HepG2 (cell line): ENCODE data around the gene AHNAK. TPM values are rescaled to one million over a fixed set of nuclear protein-coding genes. Genes with fewer than 3 reads are reported as not detected.

ENCODE experiments used
- EHMT2 ChIP-seq: fragments of 200-600 bp; sonication (generic); IDR thresholded peaks from 2 replicates; pipeline ENCODE4 v1.7.0; 2017; ENCODE audit warnings: antibody characterized with exemption, low read depth, low read length, borderline replicate concordance
- MAZ ChIP-seq, 2 experiments: sonication (generic) in 1 of 2; formaldehyde crosslinking in 1 of 2; IDR thresholded peaks; 2 replicates each; pipeline versions ENCODE4 v1.5.0 to v1.6.1; 2012 to 2020; ENCODE audit warnings: low read depth in 2 of 2, mild to moderate bottlenecking in 2 of 2, borderline replicate concordance in 1 of 2, improper control_type of control experiment in 1 of 2, low read length in 1 of 2, missing genetic modification reagents in 1 of 2, moderate library complexity in 1 of 2
- NCOR1 ChIP-seq: fragments of 200-600 bp; sonication (generic); IDR thresholded peaks from 2 replicates; pipeline ENCODE4 v1.7.0; 2017; ENCODE audit warnings: antibody characterized with exemption, low read length, borderline replicate concordance
- NFE2 ChIP-seq: sonication (generic); formaldehyde crosslinking; IDR thresholded peaks from 2 replicates; pipeline ENCODE4 v1.4.0; 2020; ENCODE audit warnings: missing genetic modification reagents
- NFE2L1 ChIP-seq: sonication (generic); formaldehyde crosslinking; IDR thresholded peaks from 2 replicates; pipeline ENCODE4 v1.4.0; 2020; ENCODE audit warnings: missing genetic modification reagents, mild to moderate bottlenecking, borderline replicate concordance
- PAF1 ChIP-seq: IDR thresholded peaks from 2 replicates; pipeline ENCODE4 v1.6.1; 2016; ENCODE audit warnings: missing genetic modification reagents, missing compliant biosample characterization
- TCF12 ChIP-seq, 2 experiments: fragments of 450-650 bp in 1 of 2; sonication (generic) in 1 of 2; formaldehyde crosslinking in 1 of 2; IDR thresholded peaks; 2 replicates each; pipeline versions ENCODE4 v1.6.1 to v1.8.0; 2017 to 2022; ENCODE audit warnings: antibody characterized with exemption in 1 of 2, mild to moderate bottlenecking in 1 of 2, missing genetic modification reagents in 1 of 2, moderate library complexity in 1 of 2
- ZBTB25 ChIP-seq: IDR thresholded peaks from 2 replicates; pipeline ENCODE4 v1.6.1; 2018; ENCODE audit warnings: missing genetic modification reagents
- ZFX ChIP-seq: sonication (generic); formaldehyde crosslinking; IDR thresholded peaks from 2 replicates; pipeline ENCODE4 v1.4.0; 2020; ENCODE audit warnings: mild to moderate bottlenecking, low read depth, missing genetic modification reagents, moderate library complexity
- ZNF234 ChIP-seq: sonication (generic); formaldehyde crosslinking; conservative IDR thresholded peaks from 2 replicates; pipeline ENCODE4 v1.5.1; 2020; ENCODE audit warnings: mild to moderate bottlenecking, missing genetic modification reagents
- ZNF256 ChIP-seq: sonication (generic); formaldehyde crosslinking; conservative IDR thresholded peaks from 2 replicates; pipeline ENCODE4 v1.4.0; 2020; ENCODE audit warnings: missing genetic modification reagents
- ZNF362 ChIP-seq: sonication (generic); formaldehyde crosslinking; IDR thresholded peaks from 2 replicates; pipeline ENCODE4 v1.4.0; 2020; ENCODE audit warnings: missing genetic modification reagents, mild to moderate bottlenecking, borderline replicate concordance
- ZNF451 ChIP-seq: sonication (generic); formaldehyde crosslinking; IDR thresholded peaks from 2 replicates; pipeline ENCODE4 v1.5.0; 2020; ENCODE audit warnings: mild to moderate bottlenecking, missing genetic modification reagents
- ZNF543 ChIP-seq: sonication (generic); formaldehyde crosslinking; IDR thresholded peaks from 2 replicates; pipeline ENCODE4 v1.4.0; 2020; ENCODE audit warnings: mild to moderate bottlenecking, missing genetic modification reagents
- ZNF761 ChIP-seq: sonication (generic); formaldehyde crosslinking; conservative IDR thresholded peaks from 2 replicates; pipeline ENCODE4 v1.4.0; 2020; ENCODE audit warnings: mild to moderate bottlenecking, missing genetic modification reagents
- polyA plus RNA-seq, 8 experiments: library from polyadenylated mRNA; depleted of rRNA in 3 of 8; stranded (reverse) in 7 of 8; unstranded in 1 of 8; fragments of >200 nt; fragmentation: Illumina TruSeq in 4 of 8; extraction: Trizol in 4 of 8; gene quantifications; 2 replicates each; pipeline versions ENCODE4 v1.2.1 to v1.2.3, GENCODE V29; 2011 to 2016; ENCODE audit warnings: low read depth in 4 of 8, missing spikeins in 1 of 8, mixed read lengths in 1 of 8; ENCODE audit not compliant: insufficient read depth in 1 of 8
- total RNA-seq, 5 experiments: library from RNA; depleted of rRNA; stranded (reverse); fragments of >200 nt; fragmentation: Illumina TruSeq; extraction: Trizol; gene quantifications; 2 replicates each; pipeline ENCODE4 v1.2.3, GENCODE V29; 2016; ENCODE audit warnings: low read depth in 1 of 5
- TF ChIP-seq, protein P1 (sequence below): sonication (generic); formaldehyde crosslinking; IDR thresholded peaks from 2 replicates; pipeline ENCODE4 v1.4.0; 2020; ENCODE audit warnings: missing genetic modification reagents
- TF ChIP-seq, protein P2 (sequence below): sonication (generic); formaldehyde crosslinking; IDR thresholded peaks from 2 replicates; pipeline ENCODE4 v1.5.1; 2020; ENCODE audit warnings: mild to moderate bottlenecking, moderate library complexity, missing genetic modification reagents
- TF ChIP-seq, protein P3 (sequence below): sonication (generic); formaldehyde crosslinking; IDR thresholded peaks from 2 replicates; pipeline ENCODE4 v1.8.1; 2023; ENCODE audit warnings: missing genetic modification reagents, inconsistent platforms, borderline replicate concordance

AHNAK gene
- total and polyA plus RNA-seq, 2 of the 13 experiments (the other 11 are each of a cell fraction or from before 2014, with no cell fraction given) = 23.4 to 25.0 TPM

DNA sequence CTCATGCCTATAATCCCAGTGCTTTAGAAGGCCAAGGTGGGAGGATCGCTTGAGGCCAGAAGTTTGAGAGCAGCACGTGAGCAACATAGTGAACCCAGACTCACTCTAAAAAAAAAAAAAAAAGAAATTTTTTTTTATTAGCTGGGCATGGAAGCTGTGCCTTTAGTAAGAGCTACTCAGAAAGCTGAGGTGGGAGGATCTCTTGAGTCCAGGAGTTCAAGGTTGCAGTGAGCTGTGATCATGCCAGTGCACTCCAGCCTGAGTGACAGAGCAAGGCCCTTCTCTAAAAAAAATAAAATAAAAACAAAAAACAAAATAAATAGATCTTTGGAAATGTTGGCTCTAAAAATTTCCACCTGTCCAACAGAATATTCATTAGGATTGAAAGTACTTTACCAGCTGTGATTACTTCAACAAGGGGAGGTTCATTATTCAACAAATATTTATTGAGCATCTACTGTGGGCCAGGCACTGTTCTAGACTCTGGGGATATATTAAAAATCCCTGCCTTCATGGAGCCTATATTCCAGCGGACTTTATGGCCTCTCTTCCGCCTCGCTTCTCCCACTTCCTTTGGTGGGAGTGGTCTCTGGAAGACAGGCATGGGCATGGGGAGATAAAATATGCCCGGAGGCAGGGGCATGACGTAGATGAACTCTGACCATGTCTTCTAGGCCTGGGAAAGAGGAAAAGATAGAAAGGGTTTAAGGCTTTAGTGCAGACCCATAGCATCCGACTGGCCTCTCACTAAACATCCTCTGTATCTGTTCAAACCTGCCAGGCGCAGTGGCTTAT is 47.9 kb downstream of the AHNAK start (continued):
- TF ChIP-seq, protein P1, sequence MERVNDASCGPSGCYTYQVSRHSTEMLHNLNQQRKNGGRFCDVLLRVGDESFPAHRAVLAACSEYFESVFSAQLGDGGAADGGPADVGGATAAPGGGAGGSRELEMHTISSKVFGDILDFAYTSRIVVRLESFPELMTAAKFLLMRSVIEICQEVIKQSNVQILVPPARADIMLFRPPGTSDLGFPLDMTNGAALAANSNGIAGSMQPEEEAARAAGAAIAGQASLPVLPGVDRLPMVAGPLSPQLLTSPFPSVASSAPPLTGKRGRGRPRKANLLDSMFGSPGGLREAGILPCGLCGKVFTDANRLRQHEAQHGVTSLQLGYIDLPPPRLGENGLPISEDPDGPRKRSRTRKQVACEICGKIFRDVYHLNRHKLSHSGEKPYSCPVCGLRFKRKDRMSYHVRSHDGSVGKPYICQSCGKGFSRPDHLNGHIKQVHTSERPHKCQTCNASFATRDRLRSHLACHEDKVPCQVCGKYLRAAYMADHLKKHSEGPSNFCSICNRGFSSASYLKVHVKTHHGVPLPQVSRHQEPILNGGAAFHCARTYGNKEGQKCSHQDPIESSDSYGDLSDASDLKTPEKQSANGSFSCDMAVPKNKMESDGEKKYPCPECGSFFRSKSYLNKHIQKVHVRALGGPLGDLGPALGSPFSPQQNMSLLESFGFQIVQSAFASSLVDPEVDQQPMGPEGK (CRISPR knock-in tag) = no peak
- TF ChIP-seq ZNF543 (CRISPR knock-in tag) (no peak), MAZ (IDR thresholded peaks at IDR 0.05; ENCODE audit: borderline replicate concordance, low read depth, low read length) (no peak), MAZ (CRISPR knock-in tag; IDR thresholded peaks at IDR 0.05; ENCODE audit: low read depth) (no peak), TCF12 (IDR thresholded peaks at IDR 0.05) (no peak), TCF12 (CRISPR knock-in tag; IDR thresholded peaks at IDR 0.05) (no peak), EHMT2 (no peak), NFE2L1 (CRISPR knock-in tag) (no peak), ZFX (CRISPR knock-in tag) (no peak), ZNF451 (CRISPR knock-in tag) (no peak), NFE2 (CRISPR knock-in tag) (no peak), PAF1 (CRISPR knock-in tag) (no peak), ZBTB25 (CRISPR knock-in tag) (no peak), ZNF256 (CRISPR knock-in tag) (no peak), NCOR1 (peak; percentile 41; the same call in 1 of the 2 replicates), ZNF362 (CRISPR knock-in tag) (peak; percentile 50; the same call in 1 of the 2 replicates), ZNF234 (no peak), ZNF761 (CRISPR knock-in tag) (no peak)
- TF ChIP-seq, protein P2, sequence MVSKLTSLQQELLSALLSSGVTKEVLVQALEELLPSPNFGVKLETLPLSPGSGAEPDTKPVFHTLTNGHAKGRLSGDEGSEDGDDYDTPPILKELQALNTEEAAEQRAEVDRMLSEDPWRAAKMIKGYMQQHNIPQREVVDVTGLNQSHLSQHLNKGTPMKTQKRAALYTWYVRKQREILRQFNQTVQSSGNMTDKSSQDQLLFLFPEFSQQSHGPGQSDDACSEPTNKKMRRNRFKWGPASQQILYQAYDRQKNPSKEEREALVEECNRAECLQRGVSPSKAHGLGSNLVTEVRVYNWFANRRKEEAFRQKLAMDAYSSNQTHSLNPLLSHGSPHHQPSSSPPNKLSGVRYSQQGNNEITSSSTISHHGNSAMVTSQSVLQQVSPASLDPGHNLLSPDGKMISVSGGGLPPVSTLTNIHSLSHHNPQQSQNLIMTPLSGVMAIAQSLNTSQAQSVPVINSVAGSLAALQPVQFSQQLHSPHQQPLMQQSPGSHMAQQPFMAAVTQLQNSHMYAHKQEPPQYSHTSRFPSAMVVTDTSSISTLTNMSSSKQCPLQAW = peak; percentile 7; the same call in 1 of the 2 replicates
- TF ChIP-seq, protein P3, sequence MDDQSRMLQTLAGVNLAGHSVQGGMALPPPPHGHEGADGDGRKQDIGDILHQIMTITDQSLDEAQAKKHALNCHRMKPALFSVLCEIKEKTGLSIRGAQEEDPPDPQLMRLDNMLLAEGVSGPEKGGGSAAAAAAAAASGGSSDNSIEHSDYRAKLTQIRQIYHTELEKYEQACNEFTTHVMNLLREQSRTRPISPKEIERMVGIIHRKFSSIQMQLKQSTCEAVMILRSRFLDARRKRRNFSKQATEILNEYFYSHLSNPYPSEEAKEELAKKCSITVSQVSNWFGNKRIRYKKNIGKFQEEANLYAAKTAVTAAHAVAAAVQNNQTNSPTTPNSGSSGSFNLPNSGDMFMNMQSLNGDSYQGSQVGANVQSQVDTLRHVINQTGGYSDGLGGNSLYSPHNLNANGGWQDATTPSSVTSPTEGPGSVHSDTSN (CRISPR knock-in tag) = no peak
